Ammon's horn (tissue), 1 donor: ENCODE measurements around the gene ENSA.
"Not testable (repeated sequence)": the region's sequence is repeated elsewhere in the genome, so short reads cannot be mapped to it uniquely, and the experiment has no call there.

Source experiments
- DNase-seq: peaks from one replicate; pipeline ENCODE4 v3.0.0-alpha.2; 2016; ENCODE audit warnings: low spot score

ENSA gene

DNA sequence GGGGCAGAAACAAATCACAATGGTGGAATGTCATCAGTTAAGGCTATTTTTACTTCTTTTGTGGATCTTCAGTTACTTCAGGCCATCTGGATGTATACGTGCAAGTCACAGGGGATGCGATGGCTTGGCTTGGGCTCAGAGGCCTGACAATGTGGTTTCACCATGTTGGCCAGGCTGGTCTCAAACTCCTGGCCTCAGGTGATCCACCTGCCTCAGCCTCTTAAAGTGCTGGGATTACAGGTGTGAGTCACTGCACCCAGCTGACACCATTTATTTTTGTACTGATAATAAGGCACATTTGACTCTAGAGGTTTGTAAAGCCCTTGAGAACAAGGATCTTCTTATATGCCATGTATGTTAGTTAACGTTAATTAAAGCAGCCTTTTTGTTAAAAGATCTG, 48.4 kb downstream of the ENSA start:
- not testable (repeated sequence) for DNase-seq

DNA sequence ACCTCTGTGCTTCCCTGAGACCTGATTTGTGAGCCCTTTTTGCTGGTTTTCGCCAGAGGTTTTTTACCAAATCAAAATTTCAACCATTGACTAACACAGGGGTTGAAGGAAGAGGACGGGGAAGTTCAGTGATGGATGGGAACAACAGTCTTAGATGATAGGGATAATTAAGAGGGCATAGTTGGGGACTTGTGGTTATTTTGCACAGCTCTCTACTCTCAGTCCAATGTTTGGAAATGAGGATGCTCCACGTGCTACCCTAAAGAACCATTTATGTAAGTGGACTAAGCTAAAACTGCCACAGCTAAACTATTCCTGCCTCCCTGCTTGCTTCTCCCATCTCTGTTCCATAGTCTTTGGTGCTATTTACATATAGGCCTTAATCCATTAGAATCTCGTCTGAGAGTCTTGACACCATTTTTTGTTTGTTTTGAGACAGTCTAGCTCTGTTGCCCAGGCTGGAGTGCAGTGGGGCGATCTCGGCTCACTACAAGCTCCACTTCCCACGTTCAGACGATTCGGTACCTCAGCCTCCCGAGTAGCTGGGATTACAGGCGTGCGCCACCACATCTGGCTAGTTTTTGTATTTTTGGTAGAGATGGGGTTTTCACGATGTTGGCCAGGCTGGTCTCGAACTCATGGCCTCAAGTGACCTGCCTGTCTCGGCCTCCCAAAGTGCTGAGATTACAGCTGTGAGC, 49.3 kb downstream of the ENSA start:
- no peak for DNase-seq

DNA sequence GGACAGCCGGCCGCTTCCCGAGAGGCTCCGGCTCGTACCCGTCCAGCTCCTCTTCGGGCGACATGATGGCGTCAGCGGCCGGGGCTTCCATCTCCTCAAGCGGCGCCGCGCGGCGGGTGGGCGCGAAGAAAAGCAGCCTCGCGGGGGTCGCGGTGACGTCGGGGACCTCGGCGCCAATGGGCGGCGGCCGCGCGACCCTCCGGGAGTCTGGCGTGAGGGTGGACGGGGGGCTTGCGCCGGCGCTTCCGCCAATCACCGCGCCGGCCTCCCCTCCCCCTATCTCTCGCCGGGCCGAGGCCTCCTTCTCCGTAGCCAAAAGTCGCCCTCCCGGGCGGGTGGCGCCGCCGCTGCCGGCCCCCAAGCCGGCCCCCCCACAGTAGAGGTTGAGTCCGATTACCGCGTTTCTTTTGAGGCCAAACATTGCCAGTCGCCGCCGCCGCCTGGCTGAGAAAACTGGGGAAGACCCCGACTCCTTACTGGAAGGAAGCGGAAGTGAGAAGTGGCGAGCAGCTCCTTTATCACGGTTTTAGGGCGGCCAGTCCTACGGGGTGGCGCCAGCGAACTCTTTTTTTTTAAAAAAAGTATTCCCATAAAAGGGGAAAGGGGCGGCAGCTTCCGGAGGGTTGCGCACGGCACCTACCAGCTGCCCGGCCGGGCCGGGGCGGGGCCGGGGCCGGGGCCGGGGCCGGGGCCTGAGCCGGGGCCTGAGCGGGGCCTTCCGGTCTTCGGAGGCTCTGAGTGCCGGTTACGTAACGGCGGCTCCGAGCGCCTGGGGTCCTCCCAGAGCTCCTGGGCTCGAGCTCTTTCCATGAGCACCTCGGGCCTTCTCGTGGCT, 50.1 kb downstream of the ENSA start, which contains the start of gene MCL1:
MCL1 (minus strand) TSS at position 501 of the 835 bp plus-strand sequence; CDS start at position 421, 80 bp downstream.
- DNase-seq: peak; percentile 96

DNA sequence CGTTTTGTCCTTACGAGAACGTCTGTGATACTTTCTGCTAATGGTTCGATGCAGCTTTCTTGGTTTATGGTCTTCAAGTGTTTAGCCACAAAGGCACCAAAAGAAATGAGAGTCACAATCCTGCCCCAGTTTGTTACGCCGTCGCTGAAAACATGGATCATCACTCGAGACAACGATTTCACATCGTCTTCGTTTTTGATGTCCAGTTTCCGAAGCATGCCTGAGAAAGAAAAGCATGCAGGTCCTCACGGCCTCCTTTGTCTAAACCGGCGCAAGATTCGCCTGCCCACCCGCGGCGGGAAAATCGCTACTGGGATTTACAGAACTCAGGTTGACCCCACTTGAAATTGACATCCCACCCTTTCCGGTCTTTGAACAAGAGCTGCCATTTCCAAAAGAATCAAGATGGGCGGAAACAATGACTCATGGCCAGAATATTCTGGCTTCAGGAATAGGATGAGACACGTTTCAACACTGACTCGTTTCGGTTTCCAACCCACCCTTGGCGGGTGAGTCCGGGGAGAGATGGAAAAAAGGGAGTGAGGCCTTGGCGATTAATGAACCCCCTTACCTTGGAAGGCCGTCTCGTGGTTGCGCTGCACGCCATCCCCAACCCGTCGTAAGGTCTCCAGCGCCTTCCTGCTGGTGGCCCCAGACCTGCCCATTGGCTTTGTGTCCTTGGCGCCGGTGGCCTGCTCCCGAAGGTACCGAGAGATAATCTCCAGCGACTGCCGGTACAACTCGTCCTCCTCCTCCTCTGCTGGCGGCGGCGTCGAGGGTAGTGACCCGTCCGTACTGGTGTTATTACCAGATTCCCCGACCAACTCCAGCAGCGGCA, 50.9 kb downstream of the ENSA start:
- DNase-seq: peak; percentile 37

DNA sequence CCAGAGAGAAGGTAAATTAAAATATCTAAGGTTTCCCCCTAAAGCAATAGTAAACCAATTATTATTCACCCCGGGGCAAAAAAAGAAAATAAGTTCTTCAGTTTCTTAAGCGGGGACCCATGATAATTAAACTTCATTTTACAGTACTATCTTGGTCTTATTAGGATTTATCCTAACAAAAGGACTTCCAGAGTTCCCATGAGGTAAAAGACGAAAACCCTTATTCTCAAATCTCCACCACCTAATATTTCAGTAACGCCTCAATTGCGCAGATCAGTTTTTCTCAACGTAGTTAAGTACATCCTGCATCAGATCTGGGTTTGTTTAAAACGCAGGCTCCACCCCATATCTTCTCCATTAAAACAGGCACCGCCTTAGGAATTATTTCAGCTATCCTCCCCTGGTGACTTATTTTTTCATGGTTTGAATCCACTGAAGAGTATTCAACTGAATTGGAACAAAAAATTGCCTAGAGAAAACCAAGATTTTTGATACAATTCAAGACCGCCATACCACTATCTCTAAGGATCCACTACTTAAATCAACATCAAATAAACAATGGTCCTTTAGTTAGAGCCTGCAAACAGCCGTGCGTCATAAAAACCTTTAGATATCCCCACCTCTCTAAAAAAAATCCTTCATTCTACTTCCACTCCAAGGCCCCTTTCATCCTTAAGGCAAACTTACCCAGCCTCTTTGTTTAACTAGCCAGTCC, 51.7 kb downstream of the ENSA start:
- DNase-seq: no peak

DNA sequence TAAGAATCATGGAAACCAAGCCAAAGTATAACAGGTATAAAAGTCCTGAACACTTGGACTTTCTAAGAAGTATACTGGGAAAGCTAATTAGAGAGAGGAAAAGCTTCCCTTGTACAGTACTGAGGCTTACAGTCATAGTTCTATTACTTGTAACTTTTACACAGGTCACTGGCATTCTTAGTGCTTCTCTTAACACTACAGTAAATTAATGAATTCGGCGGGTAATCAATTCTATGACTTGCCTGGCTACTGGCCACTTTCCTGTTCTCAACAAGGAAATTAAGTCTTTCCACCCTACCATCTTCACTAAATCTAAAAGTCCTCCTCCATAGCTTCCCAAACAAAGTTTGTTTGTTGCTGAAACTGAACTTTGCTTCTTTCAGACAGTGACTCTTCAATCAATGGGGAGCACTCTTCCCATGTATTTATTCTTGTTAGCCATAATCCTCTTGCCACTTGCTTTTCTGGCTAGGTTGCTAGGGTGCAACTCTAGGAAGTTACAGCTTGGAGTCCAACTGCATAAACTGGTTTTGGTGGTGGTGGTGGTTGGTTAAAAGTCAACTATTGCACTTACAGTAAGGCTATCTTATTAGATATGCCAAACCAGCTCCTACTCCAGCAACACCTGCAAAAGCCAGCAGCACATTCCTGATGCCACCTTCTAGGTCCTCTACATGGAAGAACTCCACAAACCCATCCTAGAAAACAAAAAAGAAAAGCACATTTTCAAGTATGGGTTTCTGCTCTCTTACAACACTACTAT, 52.4 kb downstream of the ENSA start:
- no peak for DNase-seq

DNA sequence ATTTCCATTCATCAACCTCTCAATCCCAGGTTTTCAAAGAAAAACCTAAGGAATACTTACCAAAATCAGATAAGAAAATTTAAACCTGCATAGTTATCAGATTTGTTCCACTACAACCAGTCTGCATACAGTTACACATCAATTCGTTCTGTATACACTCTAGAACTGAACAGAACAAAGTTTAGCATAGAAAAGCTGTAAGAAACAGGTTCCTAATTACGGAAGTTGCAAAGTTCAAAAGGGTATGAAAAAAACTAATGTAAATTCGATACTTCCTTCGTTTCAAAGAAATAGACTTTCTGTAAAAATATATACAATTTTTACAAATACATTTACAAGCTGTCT, 53.1 kb downstream of the ENSA start:
- no peak for DNase-seq

DNA sequence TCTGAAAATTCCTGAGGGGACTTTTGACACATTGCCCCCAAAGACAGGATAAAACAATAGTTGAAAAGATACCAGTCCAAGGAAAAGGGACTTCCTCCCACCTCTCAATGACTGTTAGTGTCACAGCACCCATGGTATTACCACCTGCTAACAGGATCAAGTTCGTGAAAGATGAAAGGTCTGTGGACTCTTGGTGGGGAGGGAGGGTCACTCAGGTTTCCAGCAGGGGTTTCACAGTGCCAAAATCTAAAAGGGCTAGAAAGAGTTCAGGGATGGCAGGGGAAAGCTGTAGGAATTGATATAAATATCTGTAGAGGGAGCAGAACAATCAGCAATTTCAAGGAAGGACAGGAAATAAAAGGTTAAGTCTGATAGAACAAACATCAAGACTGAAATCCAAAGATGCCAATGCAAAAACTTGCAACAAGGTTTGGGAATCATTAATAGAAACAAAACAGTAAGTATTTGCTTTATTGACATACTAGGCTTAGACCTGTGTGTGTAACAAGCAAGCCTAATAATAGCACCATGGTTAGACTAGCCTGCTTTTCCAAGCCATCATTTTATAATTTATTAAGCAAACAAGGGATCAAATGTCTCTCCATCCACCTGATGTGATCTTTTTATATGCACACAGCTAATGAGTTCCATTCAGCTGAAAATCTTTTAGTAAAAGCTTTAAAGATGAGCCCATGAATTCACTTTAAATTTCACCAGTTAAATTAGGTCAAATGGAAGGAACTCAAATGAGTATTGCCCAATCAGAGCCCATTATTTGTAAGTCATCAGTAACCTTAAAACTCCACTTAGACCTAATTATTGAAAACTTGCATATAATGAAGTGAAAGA, 53.7 kb downstream of the ENSA start:
- DNase-seq: no peak

DNA sequence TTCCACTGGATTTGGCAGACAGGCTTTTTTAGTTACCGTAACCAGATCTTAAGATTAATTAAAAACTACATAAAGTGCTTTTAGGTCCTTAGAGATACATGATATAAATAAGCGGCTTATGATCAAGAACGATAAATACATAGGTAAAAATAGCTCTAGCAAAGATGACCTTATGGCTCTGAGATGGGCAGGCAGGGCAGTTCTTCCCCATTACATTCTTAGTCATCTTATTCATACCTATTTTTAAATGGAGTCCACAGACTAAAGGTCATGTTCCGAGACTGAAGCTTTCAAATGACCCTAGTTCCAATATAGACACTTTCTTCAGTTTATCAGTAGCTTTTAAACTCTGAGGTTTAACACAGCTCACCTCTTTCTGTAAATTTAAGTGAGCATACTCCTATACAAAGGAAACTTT, 54.3 kb downstream of the ENSA start:
- DNase-seq: no peak

DNA sequence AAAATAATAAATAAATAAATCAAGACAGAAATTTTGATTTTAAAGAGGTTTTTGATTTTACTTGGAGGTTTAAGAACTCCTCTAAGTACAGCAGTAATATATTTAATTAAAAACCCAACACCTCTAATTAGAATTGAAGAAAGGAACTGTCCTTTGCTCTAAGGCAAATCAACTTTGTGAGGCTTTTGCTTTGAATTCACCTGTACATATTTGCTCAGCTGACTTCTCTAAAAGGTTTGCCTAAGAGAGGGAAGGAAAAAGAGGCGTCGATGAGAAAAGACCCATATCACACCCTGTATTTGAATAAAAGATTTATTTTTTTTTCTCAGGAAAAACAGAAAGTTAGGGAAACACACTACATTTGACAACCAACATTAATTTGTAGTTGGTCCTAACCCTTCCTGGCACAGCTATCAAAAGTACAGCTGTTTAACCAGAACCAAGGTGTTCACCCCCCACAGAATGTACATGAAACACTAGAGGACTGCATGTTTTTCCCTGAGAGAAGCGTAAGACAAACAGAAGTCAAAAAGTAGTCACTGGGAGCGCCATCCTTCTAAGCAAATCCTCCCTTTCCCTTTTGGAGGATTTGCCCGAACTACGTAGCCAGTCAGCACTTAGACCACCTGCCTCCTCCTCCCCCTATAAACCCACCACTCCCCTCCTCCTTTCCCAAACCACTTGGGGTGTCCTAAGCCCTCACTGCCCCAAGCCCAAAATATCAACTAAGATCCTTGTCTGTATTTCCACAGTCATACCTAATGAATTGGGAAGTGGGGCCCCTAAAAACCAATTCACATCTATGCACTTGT, 54.9 kb downstream of the ENSA start:
- DNase-seq: no peak

DNA sequence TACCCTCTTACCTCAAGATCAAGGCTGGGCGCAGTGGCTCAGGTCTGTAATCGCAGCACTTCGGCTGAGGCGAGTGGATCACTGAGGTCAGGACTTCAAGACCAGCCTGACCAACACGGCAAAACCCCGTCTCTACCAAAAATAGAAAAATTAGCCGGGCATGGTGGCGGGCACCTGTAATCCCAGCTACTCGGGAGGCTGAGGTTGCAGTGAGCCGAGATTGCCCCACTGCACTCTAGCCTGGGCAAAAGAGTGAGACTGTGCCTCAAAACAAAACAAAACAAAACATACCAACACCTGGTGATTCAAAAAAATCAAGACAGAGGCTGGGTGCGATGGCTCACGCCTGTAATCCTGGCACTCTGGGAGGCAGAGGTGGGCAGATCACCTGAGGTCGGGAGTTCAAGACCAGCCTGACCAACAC, 55.8 kb downstream of the ENSA start:
- not testable (repeated sequence) for DNase-seq

DNA sequence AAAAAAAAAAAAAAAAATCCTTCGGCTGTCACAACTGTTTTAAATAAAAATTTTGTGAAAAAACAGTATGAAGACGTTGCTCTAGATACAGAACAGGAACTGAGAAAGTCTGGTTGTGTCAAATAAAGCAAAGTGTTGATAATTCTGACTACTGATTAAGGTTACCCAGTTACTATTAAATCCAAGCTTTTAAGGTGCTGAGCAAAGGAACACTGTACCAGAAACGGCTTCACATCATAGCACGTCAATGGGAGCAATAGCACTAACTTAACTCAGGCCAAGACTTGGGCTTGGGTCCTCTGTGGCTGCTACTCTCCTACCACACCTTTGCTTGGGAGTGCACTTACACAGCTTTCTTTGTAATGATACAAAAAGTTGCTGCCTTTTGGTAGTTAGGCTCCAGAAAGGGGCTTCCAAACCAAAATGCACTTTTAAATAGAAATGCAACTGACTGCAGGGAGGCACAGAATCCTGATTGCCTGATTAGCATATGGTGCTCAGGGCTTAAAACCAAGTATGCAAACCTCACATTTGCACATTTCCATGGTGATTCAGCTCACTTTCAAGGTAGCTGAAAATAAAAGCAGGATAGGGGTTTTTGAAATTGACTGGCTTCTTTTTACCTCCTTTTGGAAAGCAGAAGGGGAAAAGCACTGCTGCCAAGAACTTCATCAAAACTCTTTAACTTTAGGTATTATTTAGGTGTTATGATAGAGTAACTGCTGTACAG, 56.3 kb downstream of the ENSA start:
- no peak for DNase-seq
